ENCODE data around the gene OR12D1.
"Not testable (repeated sequence)": the region's sequence is repeated elsewhere in the genome, so short reads cannot be mapped to it uniquely, and the experiment has no call there.

Gene OR12D1

GRCh38 chr6:29414588-29414987 is at the start of gene OR12D1:
TSS of gene OR12D1 (plus strand) at chr6:29414928.
- no peak for DNase-seq

DNA sequence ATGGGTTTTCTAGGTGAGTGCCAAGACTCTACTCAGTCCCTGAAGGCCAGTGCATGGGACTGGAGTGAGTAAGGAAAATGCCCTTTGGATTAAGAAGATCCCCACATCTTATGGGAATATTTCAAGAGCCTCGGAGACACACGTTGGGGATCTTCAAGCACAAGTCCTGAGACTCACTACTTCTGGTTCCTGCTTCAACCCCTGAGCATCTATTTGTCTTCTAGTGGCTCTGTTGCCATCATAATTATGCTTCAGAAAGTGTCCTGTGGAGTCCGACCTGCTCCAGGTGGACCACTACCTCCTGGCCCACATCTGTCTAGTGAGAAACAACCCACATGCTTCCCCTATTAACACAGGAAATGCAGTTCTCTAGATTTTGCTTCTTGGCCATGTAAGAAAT is 46.0 kb upstream of the OR12D1 start, which contains the start of gene OR5V1:
OR5V1 (minus strand) TSS at position 101 of the 400 bp plus-strand sequence. CDS start 12,670 bp downstream, outside the sequence.
- no peak for DNase-seq

DNA sequence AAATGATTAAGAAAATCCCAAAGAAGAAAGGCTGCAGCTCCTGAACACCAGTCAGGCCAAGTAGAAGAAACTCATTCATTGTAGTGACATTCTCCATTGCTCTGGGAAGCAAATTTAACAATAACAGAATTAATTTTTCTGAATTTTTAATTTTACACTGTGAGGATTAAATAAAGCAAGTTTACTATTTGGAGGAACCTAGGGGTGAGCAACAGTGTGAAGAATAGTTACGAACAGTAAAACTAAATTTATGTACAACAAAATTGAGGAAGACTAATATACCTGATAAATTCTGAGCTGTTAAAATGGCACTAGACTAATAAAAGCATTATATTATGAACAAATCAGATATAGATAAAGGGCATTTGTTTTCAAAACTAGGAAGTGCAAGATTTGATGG is 39.5 kb upstream of the OR12D1 start, which contains the start of gene OR12D3:
OR12D3 (minus strand) TSS at position 101 of the 400 bp plus-strand sequence; CDS start at position 97, 4 bp downstream.
- DNase-seq: no peak

DNA sequence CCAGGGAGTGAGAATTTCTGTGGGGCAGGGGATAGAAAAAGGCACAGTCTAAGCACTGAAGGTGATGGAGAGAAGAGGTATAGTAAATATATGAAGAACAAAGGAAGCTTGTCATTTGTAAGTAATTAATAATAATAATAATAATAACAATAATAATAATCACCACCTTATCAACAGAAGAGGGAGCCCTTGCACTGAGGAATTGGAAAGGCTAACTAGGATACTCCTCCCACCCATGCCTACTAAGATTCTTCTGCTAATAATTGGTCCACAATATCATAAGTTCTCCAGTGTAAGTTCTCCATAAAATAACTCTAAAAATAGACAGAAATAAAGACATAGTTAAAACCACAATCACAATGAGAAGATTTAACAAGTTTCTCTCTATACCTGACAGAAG is 38.7 kb upstream of the OR12D1 start:
- no peak for DNase-seq

- no peak for DNase-seq
Observed at GRCh38 chr6:29388533-29388932, 26.2 kb upstream of the OR12D1 start.

DNA sequence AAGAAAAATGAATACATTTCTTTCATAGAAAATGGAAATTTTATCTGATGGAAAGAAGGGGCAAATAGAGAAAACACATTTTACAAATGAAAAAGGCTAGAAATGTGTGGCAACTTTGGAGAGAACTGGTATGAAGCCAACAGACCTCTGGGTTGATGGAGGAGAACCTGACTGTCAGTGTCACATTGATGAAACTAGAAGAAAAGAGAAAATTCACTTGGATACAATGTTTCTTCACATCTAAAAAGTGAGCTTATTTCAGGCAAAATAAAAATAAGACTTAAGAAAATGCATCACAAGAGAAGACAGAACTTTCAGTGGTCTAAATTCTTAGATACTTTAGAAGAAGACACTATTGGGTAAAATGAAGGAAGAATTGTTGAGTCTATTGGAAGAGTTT is 19.4 kb upstream of the OR12D1 start, which contains the start of gene OR12D2:
OR12D2 (plus strand) TSS at position 301 of the 400 bp plus-strand sequence. CDS start 1,069 bp downstream, outside the sequence.
- no peak for DNase-seq

- DNase-seq: no peak
Observed at GRCh38 chr6:29399525-29399924, 15.2 kb upstream of the OR12D1 start.

DNA sequence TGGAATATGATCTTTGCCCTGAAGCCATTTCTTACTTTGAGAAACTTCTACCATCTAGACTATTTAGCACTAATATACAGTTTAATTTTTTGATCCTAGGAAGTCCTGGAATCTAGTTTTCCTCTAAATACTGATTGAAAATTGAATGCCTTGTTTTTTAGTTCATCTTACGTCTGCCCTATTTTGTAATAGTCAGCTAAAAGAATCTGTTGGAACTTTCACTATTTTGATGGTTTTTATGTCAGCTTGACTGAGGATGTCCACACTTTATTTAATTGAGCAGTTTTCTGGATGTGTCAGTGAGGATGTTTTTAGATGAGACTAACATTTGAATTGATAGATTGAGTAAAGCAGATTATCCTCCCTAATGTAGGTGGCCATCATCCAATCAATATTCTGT is 10.9 kb upstream of the OR12D1 start:
- no peak for DNase-seq

GRCh38 chr6:29419516-29419915 is 4.8 kb downstream of the OR12D1 start:
- no peak for DNase-seq

- DNase-seq: no peak
Observed at GRCh38 chr6:29424168-29424567, 9.4 kb downstream of the OR12D1 start.

DNA sequence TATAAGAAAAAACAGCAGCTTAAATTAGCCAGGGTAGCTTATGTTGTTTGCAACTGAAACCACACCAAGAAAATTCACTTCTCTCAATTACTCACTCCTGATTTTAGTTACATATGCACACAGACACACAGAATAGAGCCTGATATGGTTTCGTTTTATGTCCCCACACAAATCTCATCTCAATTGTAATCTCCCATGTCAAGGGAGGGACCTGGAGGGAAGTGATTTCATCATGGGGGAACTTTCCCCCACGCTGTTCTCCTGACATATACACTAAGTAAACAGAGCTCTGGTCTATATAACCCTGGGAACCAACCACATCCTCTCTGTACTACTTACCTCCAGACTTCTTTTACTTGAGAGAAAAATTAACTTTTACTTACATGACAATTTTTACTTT is 9.8 kb downstream of the OR12D1 start:
- no peak for DNase-seq

- no peak for DNase-seq
Observed at GRCh38 chr6:29425075-29425474, 10.3 kb downstream of the OR12D1 start.

DNA sequence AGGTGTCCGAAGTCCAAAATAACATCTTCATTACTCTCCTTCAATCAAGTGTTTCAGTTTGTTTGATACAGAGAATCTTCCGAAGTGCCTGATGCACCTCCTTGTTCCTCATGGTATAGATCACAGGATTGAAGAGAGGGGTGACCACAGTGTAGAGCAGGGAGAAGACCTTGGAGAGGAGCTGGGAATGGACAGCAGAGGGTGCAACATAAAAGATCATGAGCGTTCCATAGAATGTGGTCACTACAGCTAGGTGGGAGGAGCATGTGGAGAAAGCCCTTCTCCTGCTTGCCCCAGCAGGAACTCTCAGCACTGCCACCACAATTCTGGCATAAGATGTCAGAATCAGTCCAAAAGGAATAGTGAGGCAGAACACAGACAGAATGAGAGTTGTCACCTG is 11.9 kb downstream of the OR12D1 start:
- DNase-seq: no peak

GRCh38 chr6:29436730-29437129 is 22.0 kb downstream of the OR12D1 start:
- not testable (repeated sequence) for DNase-seq

DNA sequence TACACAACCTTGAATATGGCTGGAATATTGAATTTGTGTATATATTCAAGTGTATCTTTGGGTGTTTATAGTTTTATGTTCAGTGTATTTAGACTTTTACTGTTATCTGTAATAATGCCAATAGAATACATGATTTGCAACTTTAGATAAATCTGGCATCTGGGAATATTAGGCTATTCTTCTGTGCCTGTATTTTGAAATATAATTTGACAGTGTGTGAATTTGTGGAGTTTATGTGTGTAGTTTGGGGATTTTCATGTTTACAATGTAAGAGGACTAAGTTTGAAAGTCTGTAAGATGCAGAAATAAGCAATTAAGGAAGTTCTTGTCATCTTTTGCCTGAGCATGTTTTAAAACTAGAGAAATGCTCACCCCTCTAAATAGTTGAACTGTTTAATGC is 24.3 kb downstream of the OR12D1 start, which contains the start of gene OR10C1:
OR10C1 (plus strand) TSS at position 301 of the 400 bp plus-strand sequence. CDS start 710 bp downstream, outside the sequence.
- DNase-seq: no peak

DNA sequence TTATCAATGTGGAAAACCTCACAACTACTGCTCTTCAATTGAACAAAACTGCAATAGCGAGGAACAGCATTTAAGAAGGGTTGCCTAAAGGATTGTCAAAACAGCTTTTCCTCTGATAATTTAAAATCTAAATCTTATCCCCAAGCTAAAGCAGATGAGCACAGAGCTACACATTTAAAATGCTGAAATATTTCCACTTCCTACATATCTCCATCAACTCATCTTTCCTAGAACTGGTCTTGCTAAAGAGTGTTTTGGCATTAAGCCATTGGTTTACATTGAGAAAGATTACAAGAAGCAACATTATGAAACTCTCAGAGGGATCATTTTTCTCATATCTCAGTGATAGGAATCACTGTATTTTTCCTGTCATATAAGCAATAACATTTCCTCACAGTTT is 28.0 kb downstream of the OR12D1 start:
- no peak for DNase-seq

DNA sequence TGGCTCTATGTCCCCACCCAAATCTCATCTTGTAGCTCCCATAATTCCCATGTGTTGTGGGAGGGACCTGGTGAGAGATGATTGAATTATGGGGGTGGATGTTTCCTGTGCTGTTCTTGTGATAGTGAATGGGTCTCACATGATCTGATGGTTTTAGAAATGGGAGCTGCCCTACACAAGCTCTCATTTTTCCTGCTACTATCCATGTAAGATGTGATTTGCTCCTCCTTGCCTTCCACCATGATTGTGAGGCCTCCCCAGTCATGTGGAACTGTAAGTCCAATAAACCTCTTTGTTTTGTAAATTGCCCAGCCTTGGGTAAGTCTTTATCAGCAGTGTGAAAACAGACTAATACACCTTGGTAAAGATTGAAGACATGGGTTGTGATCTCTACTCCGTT is 29.3 kb downstream of the OR12D1 start:
- not testable (repeated sequence) for DNase-seq

- DNase-seq: no peak
Observed at GRCh38 chr6:29447670-29448069, 32.9 kb downstream of the OR12D1 start.

- no peak for DNase-seq
Observed at GRCh38 chr6:29451471-29452193, 36.9 kb downstream of the OR12D1 start.

GRCh38 chr6:29456971-29457370 is 42.2 kb downstream of the OR12D1 start, which contains the start of the genes OR11A1 and OR2H1:
TSS of gene OR11A1 (minus strand) at chr6:29457071. CDS start at chr6:29427641, 29,430 bp downstream.
TSS of gene OR2H1 (plus strand) at chr6:29457155. CDS start at chr6:29461770, 4,615 bp downstream.
- DNase-seq: no peak

- no peak for DNase-seq
Observed at GRCh38 chr6:29461021-29461814, 46.5 kb downstream of the OR12D1 start.

- DNase-seq: no peak
Observed at GRCh38 chr6:29462022-29462421, 47.3 kb downstream of the OR12D1 start.

- no peak for DNase-seq
Observed at GRCh38 chr6:29465279-29465678, 50.6 kb downstream of the OR12D1 start.

DNA sequence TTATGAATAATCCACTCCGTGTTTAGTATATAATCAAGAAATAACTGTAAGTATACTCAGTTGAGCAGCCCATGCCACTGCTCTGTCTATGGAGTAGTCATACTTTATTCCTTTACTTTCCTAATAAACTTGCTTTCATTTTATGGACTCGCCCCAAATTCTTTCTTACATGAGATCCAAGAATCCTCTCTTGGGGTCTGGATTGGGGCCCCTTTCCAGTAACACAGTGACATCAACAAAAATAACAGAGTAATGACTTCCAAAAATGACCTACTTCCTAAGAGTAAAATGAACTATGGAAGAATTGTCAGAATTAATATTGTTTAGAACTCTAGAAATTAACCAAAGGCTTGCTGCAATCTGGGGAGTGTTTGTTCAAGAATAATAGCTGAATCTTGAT is 51.1 kb downstream of the OR12D1 start:
- no peak for DNase-seq

Data from activated gamma-delta T cell treated with Interleukin-2 at 50 U/mL for 16 hours (primary cell).